Activated CD4-positive, alpha-beta T cell treated with anti-CD3 and anti-CD28 coated beads, Interleukin-2, amount 10 ng/mL, durations not matched to agents 7 days and 5 days (primary cell): ENCODE measurements around the gene MED26. TPM values are rescaled to one million over a fixed set of nuclear protein-coding genes. Genes with fewer than 3 reads are reported as not detected.

Experiments
- CTCF ChIA-PET: fragments of 350-600 bp; sonication (Branson Sonifier 250); formaldehyde crosslinking; loops from one replicate; lab custom pipeline; 2021; ENCODE audit warnings: antibody characterized with exemption; lab: Charles Lee
- POLR2A ChIA-PET: fragments of 350-600 bp; sonication (Branson Sonifier 250); formaldehyde crosslinking; loops from one replicate; lab custom pipeline; 2021; ENCODE audit warnings: antibody characterized with exemption; lab: Charles Lee
- DNase-seq: peaks from one replicate; pipeline ENCODE4 v3.0.0-alpha.2; 2020
- H3K27ac Mint-ChIP-seq: one replicate; pipeline ENCODE4 v1.8.0; 2021; ENCODE audit warnings: mild to moderate bottlenecking, moderate library complexity, mixed read lengths
- H3K27me3 Mint-ChIP-seq: one replicate; pipeline ENCODE4 v1.8.0; 2021; ENCODE audit warnings: mixed read lengths
- H3K36me3 Mint-ChIP-seq: one replicate; pipeline ENCODE4 v1.8.0; 2021; ENCODE audit warnings: low read depth, mixed read lengths
- H3K4me1 Mint-ChIP-seq: one replicate; pipeline ENCODE4 v1.8.0; 2021; ENCODE audit warnings: mixed read lengths
- H3K4me3 Mint-ChIP-seq: one replicate; pipeline ENCODE4 v1.8.0; 2021; ENCODE audit warnings: mild to moderate bottlenecking, moderate library complexity, mixed read lengths
- H3K9me3 Mint-ChIP-seq: one replicate; pipeline ENCODE4 v1.8.0; 2021; ENCODE audit warnings: mixed read lengths
- total RNA-seq, 2 experiments: library from RNA; stranded (reverse); gene quantifications; one replicate each; pipeline ENCODE4 v1.2.3, GENCODE V29; 2021

MED26 gene
- total RNA-seq, 2 experiments from 2014 or later: 14.6 to 15.6 TPM

DNA sequence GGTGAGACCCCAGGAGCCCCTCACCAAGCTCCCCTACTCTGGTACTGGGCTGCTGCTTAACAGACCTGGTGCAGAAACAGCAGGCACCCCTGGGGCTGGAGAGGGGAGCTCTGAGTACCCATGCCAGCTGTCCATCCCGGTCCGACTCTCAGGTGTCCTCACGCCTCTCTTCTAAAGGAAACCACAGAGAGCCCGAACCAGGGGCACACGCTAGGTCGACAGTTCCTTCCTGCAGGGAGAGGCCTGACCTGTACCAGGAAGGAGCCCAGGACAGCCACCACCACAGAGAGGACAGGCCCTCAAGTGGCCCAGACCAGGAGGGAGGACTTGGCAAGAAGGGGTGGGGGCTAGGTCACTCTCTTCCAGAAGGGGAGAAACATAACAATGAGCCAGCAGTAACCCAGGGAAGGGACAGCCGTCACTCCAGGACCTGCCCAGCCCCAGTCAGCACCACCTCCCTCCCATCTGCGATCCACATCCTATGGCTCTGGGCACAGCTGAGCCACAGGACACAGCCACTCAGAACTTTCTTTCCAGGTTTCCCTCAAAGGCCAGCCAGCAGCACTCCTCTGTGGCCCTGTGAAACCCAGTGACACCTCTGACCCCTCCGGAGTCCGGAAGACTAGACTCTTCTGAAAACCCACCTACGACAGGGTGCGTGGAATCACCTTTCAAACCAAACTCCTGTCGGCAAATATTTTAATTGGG is 42.8 kb downstream of the MED26 start:
- Mint-ChIP-seq H3K4me1 (peaks cover 88% of the 10 kb centered on the region), H3K4me3 (peak overlapping the region; percentile 58), H3K27ac (peak overlapping the region; percentile 88), H3K36me3 (no peaks in the 10 kb centered on the region), H3K27me3 (no peaks in the 10 kb centered on the region), H3K9me3 (no peaks in the 10 kb centered on the region)
- CTCF ChIA-PET: interaction anchor here (0.6 to 1.4 kb wide), 4 partner anchors 8 to 115 kb away, joined by 3 to 6 read pairs (median 4); no protein-coding TSS in a partner anchor
- POLR2A ChIA-PET: interaction anchor here (0.9 to 1.2 kb wide), 3 partner anchors 11 to 77 kb away, joined by 3 to 6 read pairs (median 3); partner anchors contain the start of gene MED26
- DNase-seq: no peak

GRCh38 chr19:16584248-16585093 is 43.5 kb downstream of the MED26 start:
- POLR2A ChIA-PET: interaction anchor here (0.6 to 1.2 kb wide), 4 partner anchors 11 to 78 kb away, joined by 3 to 6 read pairs (median 4); partner anchors contain the start of gene MED26
- Mint-ChIP-seq H3K27ac (peak overlapping the region; percentile 88), H3K9me3 (no peaks in the 10 kb centered on the region), H3K36me3 (peaks cover 2% of the 10 kb centered on the region), H3K27me3 (no peaks in the 10 kb centered on the region), H3K4me1 (peaks cover 85% of the 10 kb centered on the region), H3K4me3 (peak overlapping the region; percentile 58)
- peak; percentile 94 for DNase-seq
- CTCF ChIA-PET: interaction anchor here (0.6 to 1.4 kb wide), 7 partner anchors 8 to 55 kb away, joined by 3 to 6 read pairs (median 3); partner anchors contain the start of gene MED26

- H3K27me3 Mint-ChIP-seq: no peaks in the 10 kb centered on the region
- H3K4me1 Mint-ChIP-seq: peaks cover 67% of the 10 kb centered on the region
- no peaks in the 10 kb centered on the region for H3K9me3 Mint-ChIP-seq
- H3K4me3 Mint-ChIP-seq: peak overlapping the region; percentile 32
- no peak for DNase-seq
- peaks cover 7% of the 10 kb centered on the region for H3K36me3 Mint-ChIP-seq
- peak overlapping the region; percentile 88 for H3K27ac Mint-ChIP-seq
- ChIA-PET CTCF (interaction anchor here (1.0 to 1.7 kb wide), 3 partner anchors 9 to 55 kb away, joined by 3 to 5 read pairs (median 3); no protein-coding TSS in a partner anchor), POLR2A (no interaction called here)
Observed at GRCh38 chr19:16582486-16583261, 45.3 kb downstream of the MED26 start.

GRCh38 chr19:16581971-16582343 is 46.0 kb downstream of the MED26 start:
- DNase-seq: no peak
- no peaks in the 10 kb centered on the region for H3K27me3 Mint-ChIP-seq
- ChIA-PET POLR2A (no interaction called here), CTCF (interaction anchor here (0.6 to 1.7 kb wide), 5 partner anchors 8 to 124 kb away, joined by 3 to 5 read pairs (median 3); no protein-coding TSS in a partner anchor)
- H3K9me3 Mint-ChIP-seq: no peaks in the 10 kb centered on the region
- H3K27ac Mint-ChIP-seq: peak overlapping the region; percentile 76
- peaks cover 59% of the 10 kb centered on the region for H3K4me1 Mint-ChIP-seq
- peaks cover 9% of the 10 kb centered on the region for H3K36me3 Mint-ChIP-seq
- H3K4me3 Mint-ChIP-seq: no peak overlapping the region

GRCh38 chr19:16581145-16581970 is 46.6 kb downstream of the MED26 start:
- peaks cover 10% of the 10 kb centered on the region for H3K36me3 Mint-ChIP-seq
- CTCF ChIA-PET: interaction anchor here (0.6 to 1.7 kb wide), 6 partner anchors 14 to 124 kb away, joined by 3 to 5 read pairs (median 3); no protein-coding TSS in a partner anchor

DNA sequence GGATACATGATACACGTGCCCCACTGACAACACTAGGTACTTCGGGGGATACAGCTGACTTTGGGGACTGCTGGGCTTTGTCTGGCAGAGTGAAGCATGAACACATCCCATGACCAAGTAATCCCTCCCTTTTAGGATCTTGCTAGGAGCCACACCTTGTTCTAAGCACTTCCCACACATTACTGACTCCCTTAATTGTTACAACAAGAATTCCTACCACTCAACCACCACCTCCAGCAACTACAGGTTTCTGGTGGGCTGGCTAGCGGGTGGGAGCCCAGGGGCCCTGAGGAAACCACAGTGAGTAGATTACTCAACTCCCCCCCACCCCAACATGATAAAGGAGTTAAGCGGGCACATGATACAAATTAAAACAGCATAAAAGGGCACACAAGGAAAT is 48.6 kb downstream of the MED26 start:
- no peaks in the 10 kb centered on the region for H3K27me3 Mint-ChIP-seq
- H3K27ac Mint-ChIP-seq: no peak overlapping the region
- no peak for DNase-seq
- ChIA-PET POLR2A (no interaction called here), CTCF (interaction anchor here (1.3 kb wide), 1 partner anchor 8 kb away, joined by 4 read pairs; no protein-coding TSS in a partner anchor)
- no peak overlapping the region for H3K4me3 Mint-ChIP-seq
- peaks cover 45% of the 10 kb centered on the region for H3K4me1 Mint-ChIP-seq
- H3K36me3 Mint-ChIP-seq: peaks cover 20% of the 10 kb centered on the region
- no peaks in the 10 kb centered on the region for H3K9me3 Mint-ChIP-seq

More at GRCh38 chr19:16581145-16581970, 46.6 kb downstream of the MED26 start:
- Mint-ChIP-seq H3K4me1 (peaks cover 53% of the 10 kb centered on the region), H3K27ac (peak overlapping the region; percentile 76), H3K4me3 (no peak overlapping the region), H3K27me3 (no peaks in the 10 kb centered on the region), H3K9me3 (no peaks in the 10 kb centered on the region)
- no peak for DNase-seq
- POLR2A ChIA-PET: no interaction called here

- H3K27me3 Mint-ChIP-seq: no peaks in the 10 kb centered on the region
- H3K27ac Mint-ChIP-seq: no peak overlapping the region
- DNase-seq: no peak
- POLR2A ChIA-PET: no interaction called here
- H3K4me3 Mint-ChIP-seq: no peak overlapping the region
- H3K4me1 Mint-ChIP-seq: peaks cover 43% of the 10 kb centered on the region
- CTCF ChIA-PET: interaction anchor here (0.5 kb wide), 1 partner anchor 20 kb away, joined by 4 read pairs; no protein-coding TSS in a partner anchor
- H3K36me3 Mint-ChIP-seq: peaks cover 34% of the 10 kb centered on the region
- no peaks in the 10 kb centered on the region for H3K9me3 Mint-ChIP-seq
Observed at GRCh38 chr19:16577531-16577985, 50.4 kb downstream of the MED26 start.

GRCh38 chr19:16576690-16577530 is 51.1 kb downstream of the MED26 start:
- POLR2A ChIA-PET: no interaction called here
- no peak for DNase-seq
- CTCF ChIA-PET: interaction anchor here (0.9 to 1.5 kb wide), 2 partner anchors 9 to 11 kb away, joined by 3 to 5 read pairs; no protein-coding TSS in a partner anchor
- Mint-ChIP-seq H3K27me3 (no peaks in the 10 kb centered on the region), H3K4me1 (peaks cover 42% of the 10 kb centered on the region), H3K36me3 (peaks cover 37% of the 10 kb centered on the region), H3K4me3 (no peak overlapping the region), H3K27ac (no peak overlapping the region), H3K9me3 (no peaks in the 10 kb centered on the region)

DNA sequence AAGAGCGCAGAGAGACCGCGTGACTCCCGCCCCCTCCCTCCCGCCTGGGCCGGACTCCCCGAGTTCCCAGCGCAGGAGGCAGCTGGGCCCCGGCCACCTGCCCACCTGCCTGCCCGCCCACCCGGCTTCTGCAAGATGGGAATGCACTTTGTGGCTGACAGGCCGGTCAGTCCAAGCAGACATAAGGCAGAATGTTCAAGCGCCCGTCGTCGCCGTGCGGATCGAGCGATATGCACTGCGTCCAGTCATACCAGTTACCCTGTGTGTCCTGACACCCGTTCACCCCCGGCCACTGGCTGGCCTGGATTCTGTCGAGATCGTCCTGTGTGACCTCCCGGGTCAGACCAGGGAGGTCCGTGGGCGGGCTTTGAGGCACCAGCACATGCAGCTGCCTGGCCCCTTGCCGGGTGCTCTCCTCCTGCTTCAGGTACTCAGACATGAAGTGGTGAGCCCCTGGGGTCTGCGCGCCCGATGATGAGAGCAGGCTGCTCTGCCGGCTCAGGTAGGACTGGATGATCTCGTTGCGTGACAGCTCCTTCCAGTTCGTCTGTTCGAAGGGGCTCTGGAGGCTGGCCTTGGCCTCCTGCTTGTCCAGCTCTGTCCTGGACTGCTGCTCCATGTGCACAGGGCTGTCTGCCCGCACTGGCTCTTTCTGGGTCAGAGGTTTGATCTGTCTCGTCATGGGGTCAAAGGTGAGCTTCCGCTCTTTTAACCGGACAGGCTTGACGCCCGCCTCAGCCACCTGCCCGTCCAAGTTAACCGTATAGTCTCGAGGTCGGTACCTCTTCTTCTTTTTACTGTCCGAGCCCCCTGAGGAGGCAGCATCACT is 51.9 kb downstream of the MED26 start:
- POLR2A ChIA-PET: no interaction called here
- CTCF ChIA-PET: interaction anchor here (0.9 to 1.5 kb wide), 3 partner anchors 8 to 10 kb away, joined by 3 to 5 read pairs (median 3); no protein-coding TSS in a partner anchor
- Mint-ChIP-seq H3K4me3 (no peak overlapping the region), H3K9me3 (no peaks in the 10 kb centered on the region), H3K36me3 (peaks cover 37% of the 10 kb centered on the region), H3K27ac (no peak overlapping the region), H3K27me3 (no peaks in the 10 kb centered on the region), H3K4me1 (peaks cover 44% of the 10 kb centered on the region)
- DNase-seq: no peak

GRCh38 chr19:16575282-16575681 is 52.7 kb downstream of the MED26 start:
- no peak for DNase-seq
- Mint-ChIP-seq H3K4me1 (peaks cover 46% of the 10 kb centered on the region), H3K27me3 (no peaks in the 10 kb centered on the region), H3K4me3 (no peak overlapping the region), H3K27ac (peak overlapping the region; percentile 48), H3K9me3 (no peaks in the 10 kb centered on the region), H3K36me3 (peaks cover 39% of the 10 kb centered on the region)
- ChIA-PET POLR2A (no interaction called here), CTCF (interaction anchor here (1.2 kb wide), 1 partner anchor 10 kb away, joined by 3 read pairs; no protein-coding TSS in a partner anchor)
